Adrenal gland (tissue), 5 donors: ENCODE results near the gene MYO1E.

Experiments
- POLR2A ChIP-seq, 2 donors: fragments of 450-650 bp; IDR thresholded peaks; one replicate each; pipeline ENCODE4 v1.6.1; 2017; ENCODE audit warnings: antibody characterized with exemption in 2 of 2, mild to moderate bottlenecking in 2 of 2, moderate library complexity in 1 of 2
- TF ChIP-seq, protein P1 (sequence below), 6 experiments: fragments of 450-650 bp in 4 of 6; fragments of 200-600 bp in 2 of 6; sonication (generic) in 1 of 6; IDR thresholded peaks; 1 replicate in 5 of 6; 2 replicates in 1 of 6; pipeline versions ENCODE4 v1.5.1 to v1.8.0; 2016 to 2021; ENCODE audit warnings: antibody characterized with exemption in 6 of 6, mild to moderate bottlenecking in 2 of 6, moderate library complexity in 1 of 6
- donor health status: DM: no; HTN: no; CAD: no.

GRCh38 chr15:59303633-59304032 lies 69.0 kb downstream of the MYO1E start:
- TF ChIP-seq, protein P1, sequence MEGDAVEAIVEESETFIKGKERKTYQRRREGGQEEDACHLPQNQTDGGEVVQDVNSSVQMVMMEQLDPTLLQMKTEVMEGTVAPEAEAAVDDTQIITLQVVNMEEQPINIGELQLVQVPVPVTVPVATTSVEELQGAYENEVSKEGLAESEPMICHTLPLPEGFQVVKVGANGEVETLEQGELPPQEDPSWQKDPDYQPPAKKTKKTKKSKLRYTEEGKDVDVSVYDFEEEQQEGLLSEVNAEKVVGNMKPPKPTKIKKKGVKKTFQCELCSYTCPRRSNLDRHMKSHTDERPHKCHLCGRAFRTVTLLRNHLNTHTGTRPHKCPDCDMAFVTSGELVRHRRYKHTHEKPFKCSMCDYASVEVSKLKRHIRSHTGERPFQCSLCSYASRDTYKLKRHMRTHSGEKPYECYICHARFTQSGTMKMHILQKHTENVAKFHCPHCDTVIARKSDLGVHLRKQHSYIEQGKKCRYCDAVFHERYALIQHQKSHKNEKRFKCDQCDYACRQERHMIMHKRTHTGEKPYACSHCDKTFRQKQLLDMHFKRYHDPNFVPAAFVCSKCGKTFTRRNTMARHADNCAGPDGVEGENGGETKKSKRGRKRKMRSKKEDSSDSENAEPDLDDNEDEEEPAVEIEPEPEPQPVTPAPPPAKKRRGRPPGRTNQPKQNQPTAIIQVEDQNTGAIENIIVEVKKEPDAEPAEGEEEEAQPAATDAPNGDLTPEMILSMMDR (IDR thresholded peaks at IDR 0.05): no peak
- no peak for TF ChIP-seq POLR2A (IDR thresholded peaks at IDR 0.05)
